PC-3 (cell line): ENCODE measurements around the gene FSIP1.

ENCODE experiments used
- CTCF ChIP-seq: fragments of 300-600 bp; sonication (generic); conservative IDR thresholded peaks from 2 replicates; pipeline ENCODE4 v1.5.1; 2017; ENCODE audit warnings: antibody characterized with exemption, low read depth, mild to moderate bottlenecking, low read length
- EZH2 ChIP-seq: fragments of 300-600 bp; sonication (generic); IDR thresholded peaks from one replicate; pipeline ENCODE4 v1.6.1; 2017; ENCODE audit warnings: antibody characterized with exemption, mild to moderate bottlenecking, low read length; ENCODE audit not compliant: unreplicated experiment
- EZH2phosphoT487 ChIP-seq: fragments of 300-600 bp; sonication (generic); IDR thresholded peaks from 2 replicates; pipeline ENCODE4 v1.6.1; 2018; ENCODE audit warnings: mild to moderate bottlenecking, antibody characterized with exemption, low read length, borderline replicate concordance

GRCh38 chr15:39613271-39613670 is 169.4 kb downstream of the FSIP1 start:
- TF ChIP-seq CTCF (no peak), EZH2phosphoT487 (no peak), EZH2 (no peak)
